AG10803 (cell line): Measurements from ENCODE around the gene PTPRG.
A peak's percentile ranks its signal among the peaks of the same experiment; 100 is the strongest.
"Not testable (repeated sequence)": the region's sequence is repeated elsewhere in the genome, so short reads cannot be mapped to it uniquely, and the experiment has no call there.

Source experiments
- DNase-seq: peaks from one replicate; pipeline ENCODE4 v3.0.0; 2010; ENCODE audit warnings: low read depth
- H3K4me3 ChIP-seq: 2 replicates; pipeline ENCODE4 v1.5.1; 2011; ENCODE audit warnings: mild to moderate bottlenecking, low read length, control low read depth
- CTCF ChIP-seq: conservative IDR thresholded peaks from 2 replicates; pipeline ENCODE4 v1.5.1; 2011; ENCODE audit warnings: mild to moderate bottlenecking, low read length, control low read depth, inconsistent platforms

Gene PTPRG

GRCh38 chr3:61541694-61542093 lies 19.7 kb upstream of the PTPRG start:
- no peak for TF ChIP-seq CTCF
- no peak for DNase-seq
- no peak overlapping the region for H3K4me3 ChIP-seq

GRCh38 chr3:61545716-61546115 lies 15.7 kb upstream of the PTPRG start:
- H3K4me3 ChIP-seq, result no peak overlapping the region
- DNase-seq, result no peak
- no peak for TF ChIP-seq CTCF

- no peak for DNase-seq
- H3K4me3 ChIP-seq, result no peak overlapping the region
- no peak for TF ChIP-seq CTCF
Observed at GRCh38 chr3:61547625-61548024, 13.7 kb upstream of the PTPRG start.

DNA sequence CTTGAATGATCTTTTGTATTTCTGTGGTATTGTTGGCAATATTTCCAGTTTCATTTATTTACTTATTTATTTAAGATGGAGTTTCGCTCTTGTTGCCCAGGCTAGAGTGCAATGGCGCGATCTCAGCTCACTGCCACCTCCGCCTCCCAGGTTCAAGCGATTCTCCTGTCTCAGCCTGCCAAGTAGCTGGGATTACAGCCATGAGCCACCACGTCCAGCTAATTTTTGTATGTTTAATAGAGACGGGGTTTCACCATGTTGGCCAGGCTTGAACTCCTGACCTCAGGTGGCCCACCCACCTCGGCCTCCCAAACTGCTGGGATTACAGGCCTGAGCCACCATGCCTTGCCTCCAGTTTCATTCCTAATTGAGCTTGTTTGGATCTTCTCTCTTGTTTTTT lies 8.7 kb upstream of the PTPRG start:
- DNase-seq, H3K4me3 ChIP-seq: not testable (repeated sequence)

GRCh38 chr3:61559136-61559731 lies 2.1 kb upstream of the PTPRG start:
- no peak overlapping the region for H3K4me3 ChIP-seq
- TF ChIP-seq CTCF, result peak; percentile 30
- DNase-seq, result peak; percentile 16

DNA sequence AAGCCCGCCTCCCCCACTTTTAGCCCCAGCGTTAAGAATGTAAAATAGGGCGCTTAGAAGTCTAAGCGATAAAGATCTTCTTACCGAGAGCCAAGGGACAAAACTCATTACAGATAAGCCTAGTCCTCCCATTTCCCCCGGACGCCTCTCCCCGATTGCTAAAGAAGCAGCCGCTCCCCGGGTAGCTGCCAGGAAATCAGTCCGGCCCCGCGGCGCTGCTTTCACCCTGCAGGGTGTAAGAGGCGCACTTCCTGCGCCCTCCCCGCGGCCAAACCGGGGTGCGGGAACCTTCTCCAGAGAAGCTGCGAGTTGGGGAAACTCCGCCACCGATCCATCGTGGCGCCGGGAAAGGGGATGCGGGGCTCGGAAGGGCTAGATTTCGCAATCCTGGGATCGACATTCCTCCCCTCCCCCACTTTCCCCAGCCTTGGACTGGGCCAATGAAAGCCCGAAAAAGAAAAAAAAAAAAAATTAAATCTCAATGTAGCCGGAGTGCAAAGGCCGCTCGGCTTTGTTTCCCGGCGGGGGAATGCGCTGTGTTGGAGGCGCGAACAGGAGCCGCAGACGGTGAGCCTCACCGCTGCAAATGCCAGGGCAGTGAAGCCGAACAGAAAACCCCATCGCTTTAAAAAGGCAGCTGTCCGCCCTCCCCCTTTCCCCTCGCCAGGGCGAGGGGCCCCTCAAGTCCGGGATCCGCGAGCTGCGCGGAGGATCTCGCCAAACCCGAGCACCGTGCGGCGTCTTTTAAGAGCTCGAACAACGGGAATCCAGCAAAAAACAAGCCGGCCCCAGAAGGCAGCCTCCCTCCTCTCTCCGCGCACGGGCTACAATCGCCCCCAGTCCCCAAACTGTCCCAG lies 626 bp upstream of the PTPRG start:
- no peak for TF ChIP-seq CTCF
- DNase-seq, result peak; percentile 85
- peak overlapping the region; percentile 85 for H3K4me3 ChIP-seq

DNA sequence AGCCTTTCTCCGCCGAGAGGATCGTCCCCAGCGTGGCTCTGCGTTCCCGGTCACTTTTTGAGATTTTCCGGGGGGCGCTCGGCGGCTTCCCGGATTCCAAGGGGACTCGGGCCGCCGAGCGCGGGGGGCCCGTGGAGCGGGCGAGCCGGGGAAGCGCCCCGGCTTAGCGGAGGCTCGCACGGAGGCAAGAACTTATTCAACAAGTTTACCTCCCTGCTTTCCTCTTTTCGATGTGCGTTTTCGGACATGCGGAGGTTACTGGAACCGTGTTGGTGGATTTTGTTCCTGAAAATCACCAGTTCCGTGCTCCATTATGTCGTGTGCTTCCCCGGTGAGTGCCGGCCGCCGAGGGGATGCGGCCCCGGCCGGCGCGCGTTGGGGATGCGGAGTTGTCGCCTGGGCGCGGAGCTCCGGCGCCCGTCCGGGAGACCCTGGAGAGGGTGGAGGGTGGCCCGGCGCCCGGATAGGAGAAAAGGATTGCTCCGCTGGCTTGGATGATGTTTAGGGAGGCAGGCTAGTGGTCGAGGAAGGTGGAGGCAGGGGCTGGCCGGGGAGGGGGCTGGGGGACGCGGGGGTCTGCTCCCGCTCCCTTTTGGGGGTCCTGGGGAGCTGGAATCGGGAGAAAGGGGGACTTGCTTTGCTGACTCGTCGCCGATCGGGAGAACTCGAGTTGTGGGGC lies 810 bp downstream of the PTPRG start:
- peak overlapping the region; percentile 85 for H3K4me3 ChIP-seq
- peak; percentile 31 for DNase-seq
- no peak for TF ChIP-seq CTCF
